Upper lobe of left lung (tissue), 6 donors: ENCODE results near the gene TOMM22. TPM values are rescaled to one million over a fixed set of nuclear protein-coding genes. Genes with fewer than 3 reads are reported as not detected.

Experiments used
- ATAC-seq, 2 donors: fragments of 200-7000 bp; cut with Tn5 transposase; one replicate each; pipeline ENCODE4 v1.9.1; 2022; ENCODE audit warnings: mild to moderate bottlenecking in 2 of 2, moderate library complexity in 2 of 2; ENCODE audit not compliant: low FRiP score in 2 of 2
- DNase-seq, 2 donors: peaks; one replicate each; pipeline ENCODE4 v3.0.0-alpha.2; 2019 to 2020
- H3K27ac ChIP-seq, 4 donors: fragments of 200-600 bp; sonication (generic); one replicate each; pipeline ENCODE4 v1.5.1; 2016 to 2019
- H3K27me3 ChIP-seq, 4 donors: fragments of 200-600 bp; sonication (generic); one replicate each; pipeline ENCODE4 v1.5.1; 2017 to 2019
- H3K36me3 ChIP-seq, 4 donors: fragments of 200-600 bp; sonication (generic); one replicate each; pipeline ENCODE4 v1.5.1; 2016 to 2019
- H3K4me1 ChIP-seq, 4 donors: fragments of 200-600 bp; sonication (generic); one replicate each; pipeline ENCODE4 v1.5.1; 2018 to 2019
- H3K4me3 ChIP-seq, 4 donors: fragments of 200-600 bp; sonication (generic); one replicate each; pipeline ENCODE4 v1.5.1; 2017 to 2019; ENCODE audit warnings: mild to moderate bottlenecking in 2 of 4, moderate library complexity in 1 of 4
- H3K9me3 ChIP-seq, 4 donors: fragments of 200-600 bp; sonication (generic); one replicate each; pipeline ENCODE4 v1.5.1; 2018 to 2019
- CTCF ChIP-seq, 6 experiments: fragments of 450-650 bp in 4 of 6; fragments of 200-600 bp in 2 of 6; sonication (generic) in 2 of 6; IDR thresholded peaks; one replicate each; pipeline ENCODE4 v1.5.1; 2016 to 2019; ENCODE audit warnings: antibody characterized with exemption in 6 of 6
- EP300 ChIP-seq, 4 donors: sonication (generic); formaldehyde crosslinking; IDR thresholded peaks; one replicate each; pipeline ENCODE4 v1.5.1; 2017; ENCODE audit warnings: antibody characterized with exemption in 4 of 4, control low read depth in 2 of 4
- POLR2A ChIP-seq, 4 donors: fragments of 450-650 bp; IDR thresholded peaks; one replicate each; pipeline ENCODE4 v1.5.1; 2016 to 2017; ENCODE audit warnings: antibody characterized with exemption in 4 of 4, mild to moderate bottlenecking in 2 of 4
- POLR2AphosphoS5 ChIP-seq, 2 donors: sonication (generic); formaldehyde crosslinking; IDR thresholded peaks; one replicate each; pipeline ENCODE4 v1.5.1; 2017; ENCODE audit warnings: antibody characterized with exemption in 2 of 2
- WGBS, 2 donors: methylation state at CpG; one replicate each; pipeline ENCODE4 v1.1.5; 2017 to 2018; 5-methylcytosine and 5-hydroxymethylcytosine counted together
- total RNA-seq, 6 donors: library from RNA; depleted of rRNA in 4 of 6; stranded (reverse); fragments of >200 nt in 4 of 6; gene quantifications; one replicate each; pipeline versions ENCODE4 v1.1.0 to v1.2.1, GENCODE V29; 2016 to 2021
- donor health status: DM: no; HTN: no; CAD: no; lungs with moderate emphysema.
- donor health status: DM: no; HTN: yes; CAD: no; lungs with severe emphysema.

The TOMM22 gene
- total RNA-seq, 6 donors from 2014 or later, result 9.4 to 60.3 (median 24.1) TPM

- WGBS, 2 donors, result 22 to 29% methylated on average over 4 of the region's 4 CpGs
- H3K9me3 ChIP-seq, result no peaks in the 10 kb centered on the region
- no peak overlapping the region for H3K4me3 ChIP-seq
- H3K27ac ChIP-seq, result peak overlapping the region; percentile 6 to 65 (median 56)
- peak in 1 of 2 donors; percentile 44 for DNase-seq
- H3K27me3 ChIP-seq, result no peaks in the 10 kb centered on the region
- TF ChIP-seq CTCF (IDR thresholded peaks at IDR 0.05) (peak; percentile 62 to 77 (median 73)), EP300 (IDR thresholded peaks at IDR 0.05) (no peak)
- peaks cover 26 to 100% (median 79%) of the 10 kb centered on the region in 4 donors for H3K36me3 ChIP-seq
- peak; percentile 51 for ATAC-seq
- H3K4me1 ChIP-seq, result peaks cover 15 to 31% (median 22%) of the 10 kb centered on the region in 4 donors
Measured at GRCh38 chr22:38733329-38733723, 51.6 kb downstream of the TOMM22 start.

GRCh38 chr22:38733724-38734381 lies 52.1 kb downstream of the TOMM22 start:
- Histone ChIP-seq H3K4me1 (peaks cover 15 to 31% (median 22%) of the 10 kb centered on the region in 4 donors), H3K27ac (peak overlapping the region; percentile 6 to 65 (median 56)), H3K4me3 (no peak overlapping the region), H3K27me3 (no peaks in the 10 kb centered on the region), H3K9me3 (no peaks in the 10 kb centered on the region), H3K36me3 (peaks cover 26 to 100% (median 79%) of the 10 kb centered on the region in 4 donors)
- DNase-seq, result peak in 1 of 2 donors; percentile 57
- TF ChIP-seq EP300 (IDR thresholded peaks at IDR 0.05) (no peak), CTCF (IDR thresholded peaks at IDR 0.05) (no peak), POLR2A (IDR thresholded peaks at IDR 0.05) (no peak), POLR2AphosphoS5 (IDR thresholded peaks at IDR 0.05) (no peak)
- ATAC-seq, result peak; percentile 12 to 15
- WGBS, 2 donors, result 66 to 67% methylated on average over 1 to 7 of the region's 8 CpGs

- Histone ChIP-seq H3K36me3 (peaks cover 26 to 100% (median 79%) of the 10 kb centered on the region in 4 donors), H3K4me3 (no peak overlapping the region), H3K4me1 (peaks cover 15 to 31% (median 22%) of the 10 kb centered on the region in 4 donors), H3K9me3 (no peaks in the 10 kb centered on the region), H3K27ac (peak overlapping the region in 3 of 4 donors; percentile 50 to 65 (median 63)), H3K27me3 (no peaks in the 10 kb centered on the region)
- TF ChIP-seq CTCF (IDR thresholded peaks at IDR 0.05), result no peak
- TF ChIP-seq POLR2AphosphoS5 (IDR thresholded peaks at IDR 0.05), result no peak
- TF ChIP-seq EP300 (IDR thresholded peaks at IDR 0.05), result no peak
- WGBS, 2 donors, result 83 to 89% methylated on average over 12 to 13 of the region's 13 CpGs
- no peak for DNase-seq
- ATAC-seq, result no peak
Measured at GRCh38 chr22:38734421-38735100, 52.8 kb downstream of the TOMM22 start.

Other genes starting within 250 kb of the TOMM22 start
- gene KCNJ4, start 226.8 kb upstream of the TOMM22 start, total RNA-seq, result not detected
- 10 to 100 TPM in 2 of 6 donors, 1 to 10 TPM in 4; 7.3 to 14.2 (median 9.7) TPM for gene KDELR3, start 213.9 kb upstream of the TOMM22 start, total RNA-seq
- gene DDX17, start 175.6 kb upstream of the TOMM22 start, total RNA-seq, result 1,000 to 10,000 TPM in 2 of 6 donors, 100 to 1,000 TPM in 4; 428 to 2,078 (median 621) TPM
- 10 to 100 TPM in 1 of 6 donors, 1 to 10 TPM in 2, under 1 TPM in 3; 0.33 to 12.3 (median 1.2) TPM for gene DMC1, start 111.8 kb upstream of the TOMM22 start, total RNA-seq
- gene FAM227A, start 25.6 kb upstream of the TOMM22 start, total RNA-seq, result 10 to 100 TPM in 3 of 6 donors, 1 to 10 TPM in 2, under 1 TPM in 1; 0.49 to 21.3 (median 8.3) TPM
- gene CBY1, start 25.3 kb upstream of the TOMM22 start, total RNA-seq, result 10 to 100 TPM; 15.8 to 30.3 (median 23.5) TPM
- gene JOSD1, start 19.0 kb downstream of the TOMM22 start, total RNA-seq, result 10 to 100 TPM; 47.1 to 84.8 (median 67.3) TPM
- gene GTPBP1, start 24.0 kb downstream of the TOMM22 start, total RNA-seq, result 100 to 1,000 TPM in 2 of 6 donors, 10 to 100 TPM in 4; 57.9 to 176 (median 73.6) TPM
- 100 to 1,000 TPM; 191 to 436 (median 275) TPM for gene SUN2, start 74.0 kb downstream of the TOMM22 start, total RNA-seq
- 10 to 100 TPM; 14.7 to 23.7 (median 20.2) TPM for gene DNAL4, start 112.2 kb downstream of the TOMM22 start, total RNA-seq
- 1 to 10 TPM in 5 of 6 donors, not detected in 1; 1.4 to 6.6 (median 3.0) TPM for gene NPTXR, start 162.1 kb downstream of the TOMM22 start, total RNA-seq
- 10 to 100 TPM; 30.4 to 74.9 (median 45.4) TPM for gene CBX6, start 190.3 kb downstream of the TOMM22 start, total RNA-seq